GM19328 (cell line): ENCODE measurements around the gene UBR4.
"Not testable (repeated sequence)": the region's sequence is repeated elsewhere in the genome, so short reads cannot be mapped to it uniquely, and the experiment has no call there.

Experiments used
- ATAC-seq: cut with Tn5 transposase; IDR thresholded peaks from one replicate; pipeline ENCODE4 v1.9.1; 2021; ENCODE audit warnings: mild to moderate bottlenecking, moderate library complexity; ENCODE audit not compliant: unreplicated experiment

The UBR4 gene

DNA sequence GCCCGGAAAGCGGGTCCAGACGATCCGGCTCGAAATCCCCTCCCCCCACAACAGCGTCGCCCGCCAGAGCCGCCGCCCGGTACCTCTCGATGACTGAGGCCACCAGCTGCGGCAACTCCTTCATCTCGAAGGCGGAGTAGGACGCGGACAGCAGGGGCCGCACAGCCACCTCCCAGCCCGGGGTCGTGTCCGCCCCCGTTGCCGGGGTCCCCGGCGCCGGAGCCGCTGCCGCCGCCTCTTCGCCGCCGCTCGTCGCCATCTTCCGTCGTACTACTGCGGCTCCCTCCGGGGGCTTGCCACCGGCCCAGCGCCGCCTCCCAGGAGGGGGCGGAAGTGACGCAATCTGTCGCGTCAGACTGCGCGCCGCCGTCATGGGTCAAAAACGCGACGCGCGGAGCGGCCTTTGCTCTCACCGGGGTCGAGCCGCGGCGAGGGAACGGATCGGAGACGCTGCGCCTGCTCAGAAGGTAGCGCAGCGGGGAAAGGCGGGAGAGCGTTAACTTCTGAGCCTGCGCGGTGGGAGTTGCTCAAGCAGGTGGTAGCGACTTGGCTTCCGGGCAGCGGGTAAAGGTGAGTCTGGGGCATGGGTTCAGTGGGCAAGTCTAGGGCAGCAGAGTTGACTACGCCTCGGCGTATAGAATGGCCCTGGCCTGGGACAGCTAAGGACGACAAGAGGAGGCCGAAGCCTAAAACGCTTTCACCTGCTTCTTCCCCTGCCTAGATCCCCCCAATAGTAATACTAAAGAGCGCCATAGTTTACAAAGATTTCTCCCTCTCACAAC, at the start of gene UBR4:
UBR4 (minus strand) TSS at position 277 of the 782 bp plus-strand sequence; CDS start at position 259, 18 bp downstream.
- peak; percentile 85 for ATAC-seq

- no peak for ATAC-seq
Measured at GRCh38 chr1:19258353-19258752, 48.3 kb upstream of the UBR4 start.

DNA sequence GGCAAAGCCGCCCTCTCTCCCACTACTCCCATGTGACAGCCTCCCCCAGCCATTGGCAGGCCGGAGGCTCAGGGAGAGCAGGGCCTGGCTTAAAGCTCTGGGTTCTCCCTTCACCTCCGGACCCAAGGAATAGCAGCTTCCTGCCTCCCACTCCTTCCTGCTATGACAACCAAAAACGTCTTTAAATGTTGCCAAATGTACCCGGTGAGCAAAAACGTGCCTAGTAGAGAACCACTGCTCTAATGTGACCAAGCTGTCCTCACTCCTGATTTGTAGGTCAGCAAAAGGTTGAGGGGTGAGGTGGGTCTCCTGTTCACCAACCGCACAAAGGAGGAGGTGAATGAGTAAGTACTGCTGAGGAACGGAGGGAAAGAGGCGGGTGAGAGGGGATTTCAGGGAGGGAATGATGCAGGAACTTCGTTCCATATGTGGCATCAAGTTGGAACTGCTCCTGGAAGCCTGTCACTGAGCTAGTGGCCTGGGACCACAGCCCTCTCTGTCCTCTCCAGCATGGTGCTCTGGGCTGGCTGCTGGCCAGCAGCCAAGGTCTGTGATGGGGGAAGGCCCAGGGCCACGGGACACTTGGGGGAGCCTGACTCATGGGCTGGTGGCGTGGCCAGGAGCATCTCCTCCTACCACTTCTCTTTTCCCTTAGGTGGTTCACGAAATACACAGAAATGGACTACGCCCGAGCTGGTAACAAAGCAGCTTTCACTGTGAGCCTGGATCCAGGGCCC, 47.3 kb upstream of the UBR4 start:
- no peak for ATAC-seq

- not testable (repeated sequence) for ATAC-seq
Measured at GRCh38 chr1:19256301-19256700, 46.2 kb upstream of the UBR4 start.

DNA sequence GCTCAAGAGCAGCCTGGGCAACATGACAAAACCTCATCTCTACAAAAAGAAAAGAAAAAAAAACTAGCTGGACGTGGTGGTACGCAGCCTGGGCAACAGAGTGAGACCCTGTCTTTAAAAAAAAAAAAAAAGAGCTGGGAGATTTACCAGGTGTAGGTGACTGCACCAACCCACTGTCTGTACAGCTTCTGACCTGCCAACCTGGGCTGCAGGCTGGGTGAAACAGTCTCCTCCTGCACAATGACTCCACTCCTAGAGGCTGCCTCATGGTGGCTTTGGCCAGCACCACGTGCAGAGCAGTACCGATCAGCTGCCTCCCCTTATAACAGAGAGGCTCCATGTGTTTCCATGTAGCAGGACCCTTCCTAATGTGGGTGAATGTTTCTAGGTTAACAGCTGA, 45.2 kb upstream of the UBR4 start:
- no peak for ATAC-seq

GRCh38 chr1:19254416-19254815, 44.4 kb upstream of the UBR4 start:
- ATAC-seq = no peak

DNA sequence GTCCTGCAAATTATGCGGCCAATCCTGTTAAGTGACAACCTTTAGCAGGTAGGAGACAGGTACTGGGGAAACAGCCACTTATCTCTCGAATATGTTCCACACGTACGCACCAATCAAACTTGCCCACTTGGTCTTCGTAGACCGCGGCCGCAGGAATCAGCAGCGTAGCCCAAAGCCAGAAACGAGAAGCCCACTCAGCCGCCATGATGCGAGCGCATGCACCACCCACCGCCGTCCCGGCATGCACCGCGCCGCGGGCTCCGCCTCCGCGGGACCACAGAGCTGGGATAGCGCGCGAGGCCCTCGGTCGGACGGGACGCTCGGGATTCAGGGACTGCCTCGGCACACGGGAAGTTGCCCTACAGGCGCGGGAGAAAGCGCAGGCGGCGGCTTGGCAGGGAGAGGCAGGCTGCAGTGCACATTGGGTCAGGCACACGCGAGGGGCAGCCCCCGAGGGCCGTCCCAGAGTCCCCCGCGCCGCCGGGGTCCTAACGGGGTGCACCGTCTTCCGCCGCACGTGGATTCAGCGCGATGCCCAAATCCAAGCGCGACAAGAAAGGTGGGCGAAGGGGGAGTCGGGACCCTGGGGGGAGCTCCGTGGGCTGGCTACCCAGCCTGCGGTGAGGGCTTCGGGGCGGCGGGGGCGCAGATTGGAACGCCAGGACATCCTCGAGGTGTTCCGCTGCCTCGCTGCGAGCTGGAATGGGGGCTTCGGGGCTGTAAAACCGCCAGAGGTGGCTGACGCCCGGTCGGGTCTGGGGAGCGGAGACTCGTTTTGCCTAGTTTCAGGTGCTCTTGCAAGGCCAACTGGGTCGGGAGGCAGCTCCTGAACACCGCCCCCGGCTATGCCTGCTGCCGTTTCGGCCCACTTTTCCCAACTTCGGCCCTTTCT, 41.5 kb upstream of the UBR4 start, which contains the start of the genes EMC1 and MRTO4:
EMC1 (minus strand) TSS at position 220 of the 892 bp plus-strand sequence; CDS start at position 205, 15 bp downstream.
MRTO4 (plus strand) TSS at position 501 of the 892 bp plus-strand sequence; CDS start at position 532, 31 bp downstream.
- ATAC-seq = peak; percentile 83

DNA sequence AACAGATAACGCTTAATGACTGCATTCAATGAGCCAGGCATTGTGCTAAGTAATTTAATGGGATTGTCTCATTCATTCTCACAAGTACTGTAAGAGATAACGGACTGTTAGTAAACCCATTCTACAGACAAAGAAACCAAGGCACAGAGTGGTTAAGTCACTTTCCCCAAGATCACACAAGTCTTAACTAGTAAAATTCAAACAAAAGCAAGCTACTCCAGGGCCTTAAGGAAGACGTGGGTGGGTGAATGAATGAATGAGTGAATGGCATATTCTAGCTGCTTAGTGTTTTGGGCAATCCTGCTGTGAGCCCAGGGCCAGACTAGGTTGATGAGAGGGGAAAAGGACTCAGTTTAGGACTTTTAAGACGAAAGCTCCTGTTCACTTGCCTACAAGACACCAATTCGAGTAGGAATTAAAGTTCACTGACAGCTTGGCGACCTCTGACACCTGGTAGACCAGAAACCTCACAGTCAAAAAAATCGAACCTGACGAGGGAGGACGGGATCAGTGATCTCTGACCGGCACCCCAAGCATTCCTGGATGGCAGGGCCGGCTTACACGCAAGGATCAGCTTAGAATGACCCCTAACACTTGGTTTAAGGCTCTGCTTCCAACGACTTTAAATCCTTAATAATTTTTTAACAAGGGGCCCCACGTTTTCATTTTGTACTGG, 40.7 kb upstream of the UBR4 start:
- no peak for ATAC-seq

DNA sequence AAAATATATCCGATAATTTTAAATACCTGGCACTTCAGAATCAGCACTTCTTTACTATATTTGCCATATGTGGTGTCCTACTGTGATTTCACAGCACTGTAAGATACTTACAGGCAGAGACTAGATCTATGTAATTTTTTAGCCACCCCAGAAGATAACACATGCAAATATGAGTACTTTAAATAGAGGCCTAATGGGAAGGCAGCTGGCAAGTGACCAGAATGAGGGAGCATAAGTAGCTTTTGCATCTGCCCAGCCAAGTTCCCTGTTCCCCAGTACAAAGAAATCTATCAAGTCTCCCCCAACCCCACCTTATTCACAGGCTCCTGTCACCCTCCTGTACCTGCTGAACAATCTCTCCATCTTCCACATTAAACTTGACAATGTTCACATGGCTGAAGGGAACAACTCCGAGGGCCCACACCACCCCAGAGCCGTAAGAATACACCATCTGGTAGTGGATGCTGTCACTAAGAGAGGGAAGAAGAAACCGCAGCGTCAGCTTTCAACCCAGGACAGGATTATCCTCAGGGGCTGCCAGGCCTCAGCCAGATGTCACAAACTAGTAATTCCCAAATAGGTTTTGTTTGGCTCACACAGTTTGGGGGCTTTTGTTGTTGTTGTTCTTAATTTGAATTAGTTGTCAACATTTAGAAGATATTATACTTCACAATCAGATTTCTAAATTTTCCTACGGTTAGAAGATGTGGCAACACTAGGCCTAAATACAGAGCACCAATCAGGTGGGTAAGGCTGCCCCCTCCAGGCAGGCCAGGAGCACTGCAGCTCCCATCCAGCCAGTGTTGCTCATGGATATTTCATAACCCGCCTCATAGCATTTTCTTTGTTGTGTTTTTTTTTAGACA, 30.8 kb upstream of the UBR4 start:
- ATAC-seq = no peak

- no peak for ATAC-seq
Measured at GRCh38 chr1:19239876-19240275, 29.8 kb upstream of the UBR4 start.

DNA sequence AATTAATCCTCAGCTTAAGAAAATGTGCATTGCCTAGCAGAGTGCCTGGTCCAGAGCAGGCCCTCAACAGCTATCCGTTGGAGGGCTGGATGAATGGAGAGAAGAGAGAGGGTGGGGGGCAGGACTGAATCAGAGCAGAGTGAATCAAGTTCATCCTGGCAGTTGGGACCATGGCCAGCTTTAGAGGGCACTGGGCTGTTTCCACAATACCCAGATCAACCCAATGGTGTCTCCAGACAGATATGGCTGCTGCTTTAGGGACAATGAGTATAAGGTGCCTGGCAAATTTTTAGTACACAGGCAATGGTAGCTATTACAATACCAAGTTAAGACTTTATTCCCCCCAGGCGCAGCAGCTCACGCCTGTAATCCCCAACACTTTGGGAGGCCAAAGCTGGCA, 24.2 kb upstream of the UBR4 start:
- ATAC-seq = no peak

DNA sequence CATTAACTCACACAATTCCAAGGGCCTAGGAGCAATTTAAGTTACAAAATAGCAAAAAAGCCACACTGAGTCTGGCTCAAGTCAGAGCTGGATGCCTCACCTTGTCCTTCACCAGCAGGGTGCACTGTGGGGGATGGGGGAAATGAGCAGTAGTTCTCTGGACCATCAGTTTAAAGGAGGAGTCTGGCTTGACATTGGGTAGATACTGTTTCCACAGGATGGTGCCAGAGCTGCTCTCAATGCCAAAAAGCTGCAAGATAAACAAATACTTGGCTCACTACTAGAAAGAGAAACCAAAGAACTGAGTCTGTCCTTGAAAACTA, 22.4 kb upstream of the UBR4 start:
- no peak for ATAC-seq

- not testable (repeated sequence) for ATAC-seq
Measured at GRCh38 chr1:19231736-19232523, 21.9 kb upstream of the UBR4 start.

DNA sequence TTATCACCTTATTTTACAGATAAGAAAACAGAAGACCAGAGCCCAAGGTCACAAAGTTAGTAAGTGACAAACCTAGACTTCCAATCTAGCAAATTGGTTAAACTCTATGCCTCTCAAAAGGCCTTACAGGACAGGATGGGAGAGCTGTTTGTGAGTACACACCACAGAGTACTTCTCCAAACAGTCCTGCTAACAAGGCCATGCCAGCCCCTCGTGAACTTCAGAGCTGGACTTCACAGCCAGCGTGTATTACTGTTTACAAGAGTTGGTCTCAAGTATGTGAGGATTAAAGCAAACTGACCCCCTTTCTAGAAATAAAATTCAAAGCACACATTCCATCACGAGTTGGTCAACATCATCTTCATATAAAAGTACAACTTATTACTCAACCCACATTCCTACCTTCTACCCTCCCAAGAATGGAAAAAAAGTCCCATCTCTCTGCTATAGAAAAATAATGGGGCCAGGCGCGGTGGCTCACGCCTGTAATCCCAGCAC, 19.8 kb upstream of the UBR4 start:
- no peak for ATAC-seq

GRCh38 chr1:19229229-19229628, 19.2 kb upstream of the UBR4 start:
- ATAC-seq = no peak

GRCh38 chr1:19222979-19223824, 13.1 kb upstream of the UBR4 start:
- no peak for ATAC-seq

DNA sequence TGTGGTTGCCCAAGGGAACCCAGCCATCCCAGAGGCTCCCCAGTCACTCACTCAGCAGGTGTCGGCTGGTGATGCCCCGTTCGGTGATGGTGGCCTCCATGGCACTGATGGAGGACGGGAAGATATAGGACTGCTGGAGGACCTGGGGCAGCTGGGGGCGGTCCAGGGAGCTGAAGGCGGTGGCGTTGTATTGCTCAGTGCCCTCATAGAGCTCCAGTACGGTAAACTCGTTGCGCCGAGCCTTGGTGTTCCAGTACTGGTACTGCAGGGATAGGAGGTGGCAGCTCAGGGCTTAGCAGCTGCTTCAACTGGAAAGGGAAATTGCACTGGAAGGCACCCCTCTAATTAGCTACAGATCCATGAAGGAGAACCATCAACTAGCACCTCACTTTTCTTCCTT, 12.5 kb upstream of the UBR4 start:
- ATAC-seq = no peak

DNA sequence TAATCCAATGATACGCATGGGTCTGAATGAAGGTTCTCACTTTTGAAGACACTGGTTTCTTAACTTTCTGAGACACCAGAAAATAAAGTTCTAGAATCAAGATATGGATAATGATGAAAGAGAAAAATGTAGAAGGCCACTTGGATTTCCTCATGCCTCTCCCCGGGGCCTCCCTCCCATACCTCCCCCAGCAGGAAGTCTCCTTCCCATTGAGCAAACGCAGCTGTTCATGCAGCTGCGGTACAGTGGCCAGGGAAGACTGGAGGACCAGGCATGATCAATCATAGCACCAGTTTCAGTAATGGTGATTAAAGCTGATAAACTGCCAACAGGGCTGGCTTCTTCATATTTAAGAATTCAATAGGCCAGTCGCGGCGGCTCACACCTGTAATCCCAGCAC, 10.9 kb upstream of the UBR4 start:
- no peak for ATAC-seq
